GM19035 (cell line): ENCODE results near the gene ERC2.
"Not testable (repeated sequence)": the region's sequence is repeated elsewhere in the genome, so short reads cannot be mapped to it uniquely, and the experiment has no call there.

Experiments used
- ATAC-seq: cut with Tn5 transposase; IDR thresholded peaks from one replicate; pipeline ENCODE4 v1.9.1; 2021; ENCODE audit not compliant: unreplicated experiment

Gene ERC2

DNA sequence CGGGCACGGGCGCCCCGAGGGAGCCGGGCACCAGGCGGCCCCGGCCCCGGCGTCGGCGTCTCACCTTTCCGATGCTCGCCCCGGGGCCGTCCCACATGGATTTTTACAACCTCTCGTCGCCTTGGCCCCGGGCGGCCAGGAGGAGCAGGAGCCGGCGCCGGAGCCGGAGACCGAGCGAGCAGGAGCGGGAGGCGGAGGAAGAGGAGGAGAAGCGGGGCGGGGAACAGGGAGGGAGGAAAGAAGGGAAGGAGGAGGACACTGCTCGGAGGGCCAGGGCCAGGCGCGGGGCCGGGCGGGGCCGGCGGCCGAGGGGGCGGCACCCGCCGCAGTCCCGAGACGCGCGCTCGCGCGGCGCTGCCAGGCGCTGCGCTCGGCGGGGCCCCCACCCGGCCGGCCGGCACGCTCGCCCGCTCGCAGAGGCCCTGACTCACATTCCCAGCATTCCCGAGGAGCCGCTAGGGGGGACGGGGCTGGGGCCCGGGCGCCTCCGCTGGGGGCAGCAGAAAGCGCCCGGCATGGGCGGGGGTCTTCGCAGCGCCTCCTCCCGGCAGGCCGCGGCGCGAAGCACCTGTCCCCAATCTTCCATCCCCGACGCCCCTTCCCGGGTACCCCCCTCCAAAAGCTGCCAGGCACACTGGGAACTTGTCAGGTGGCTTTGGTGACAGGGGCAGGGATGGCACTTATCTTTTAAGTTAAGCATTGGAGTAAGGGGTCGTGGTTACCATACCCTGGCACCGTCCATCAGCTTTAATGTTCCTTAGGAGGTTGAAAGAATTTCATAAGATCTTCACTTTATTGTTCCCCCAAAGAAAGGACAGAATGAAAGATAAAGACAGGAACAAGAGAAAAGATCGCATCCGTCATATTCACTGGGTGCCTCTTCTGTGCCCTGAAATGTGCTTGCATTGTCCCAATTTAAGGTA lies at the start of gene ERC2:
Gene ERC2 (minus strand): TSS at position 284 of the 923 bp plus-strand sequence.
- ATAC-seq = no peak

DNA sequence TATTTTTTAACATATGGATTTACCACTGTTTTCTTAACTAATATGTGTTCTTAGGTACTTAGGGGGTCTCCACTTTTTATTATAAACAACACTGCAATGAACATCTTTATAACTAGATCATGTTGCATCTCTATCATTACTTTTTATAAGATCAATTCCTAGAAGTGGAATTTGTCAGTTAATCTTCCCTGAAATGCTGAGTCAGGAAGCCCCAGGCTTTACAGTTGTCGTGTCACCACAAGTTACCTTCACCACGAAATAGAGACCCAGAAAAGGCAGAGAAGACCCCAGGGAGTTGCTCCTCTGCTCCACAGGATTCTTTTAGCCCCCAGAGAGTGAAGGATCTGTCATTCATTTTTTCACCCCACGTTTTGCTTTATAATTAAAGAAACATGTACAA lies 34.5 kb upstream of the ERC2 start:
- ATAC-seq = no peak

DNA sequence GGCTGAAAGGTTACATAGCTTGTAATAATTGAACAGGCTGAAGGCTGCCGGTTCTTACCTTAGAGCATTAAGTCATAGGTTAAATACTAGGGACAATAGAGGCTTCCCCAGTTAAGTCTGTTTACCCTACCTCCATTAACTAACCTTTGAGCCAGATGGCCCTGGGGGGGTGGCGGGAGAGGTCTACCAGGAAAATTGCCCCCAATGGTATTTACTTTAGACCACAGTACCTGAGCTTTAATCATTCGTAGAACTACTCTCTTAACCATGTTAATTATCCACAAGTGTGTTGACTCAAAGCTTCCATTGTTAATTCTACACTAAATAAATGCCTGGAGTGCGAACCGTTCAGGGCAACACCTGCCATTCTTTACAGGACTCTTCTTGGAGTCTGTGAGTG lies 28.1 kb upstream of the ERC2 start:
- not testable (repeated sequence) for ATAC-seq

DNA sequence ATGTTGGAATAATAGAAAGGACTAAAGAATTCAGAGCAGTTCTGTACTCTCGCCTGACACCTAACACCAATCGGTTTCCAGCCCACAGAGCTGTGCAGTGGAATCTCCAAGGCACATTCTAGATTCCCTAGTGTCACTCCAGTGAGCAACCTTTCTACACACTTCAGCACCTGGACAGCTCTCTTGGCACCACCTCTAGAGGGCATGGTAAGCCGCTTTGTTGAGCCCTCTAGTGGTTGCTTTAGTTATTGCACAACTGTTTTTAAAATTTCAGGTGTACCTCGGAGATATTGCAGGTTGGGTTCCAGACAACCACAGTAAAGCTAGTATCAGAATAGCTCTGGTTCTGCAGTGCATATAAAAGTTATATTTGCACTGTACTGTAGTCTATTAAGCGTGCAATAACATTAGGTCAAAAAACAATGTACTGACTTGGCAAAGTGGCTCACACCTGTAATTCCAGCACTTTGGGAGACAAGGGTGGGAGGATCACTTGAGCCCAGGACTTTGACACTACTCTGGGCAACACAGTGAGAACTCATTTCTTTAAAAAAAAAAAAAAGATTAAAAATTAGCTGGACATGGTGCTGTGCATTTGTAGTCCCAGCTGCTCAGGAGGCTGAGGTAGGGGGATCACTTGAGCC lies 26.5 kb upstream of the ERC2 start:
- ATAC-seq = peak; percentile 96

DNA sequence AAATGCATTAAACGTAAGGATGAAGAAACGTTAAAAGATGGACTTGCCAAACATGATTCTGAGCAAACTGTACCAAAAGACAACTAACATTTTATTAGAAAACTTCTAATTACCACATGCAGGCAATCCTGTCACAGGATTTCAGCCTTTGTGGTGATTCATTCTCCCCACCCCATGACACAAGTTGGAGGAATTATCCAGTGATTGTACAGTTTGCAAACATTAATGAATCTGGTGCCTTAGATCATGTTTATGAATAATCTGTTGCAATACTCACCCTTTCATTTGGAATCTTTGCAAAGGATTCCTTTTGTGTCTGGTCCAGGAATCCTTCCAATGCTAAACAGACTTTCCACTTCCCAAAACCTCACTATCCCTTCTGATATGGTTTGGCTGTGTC lies 23.3 kb upstream of the ERC2 start:
- no peak for ATAC-seq

DNA sequence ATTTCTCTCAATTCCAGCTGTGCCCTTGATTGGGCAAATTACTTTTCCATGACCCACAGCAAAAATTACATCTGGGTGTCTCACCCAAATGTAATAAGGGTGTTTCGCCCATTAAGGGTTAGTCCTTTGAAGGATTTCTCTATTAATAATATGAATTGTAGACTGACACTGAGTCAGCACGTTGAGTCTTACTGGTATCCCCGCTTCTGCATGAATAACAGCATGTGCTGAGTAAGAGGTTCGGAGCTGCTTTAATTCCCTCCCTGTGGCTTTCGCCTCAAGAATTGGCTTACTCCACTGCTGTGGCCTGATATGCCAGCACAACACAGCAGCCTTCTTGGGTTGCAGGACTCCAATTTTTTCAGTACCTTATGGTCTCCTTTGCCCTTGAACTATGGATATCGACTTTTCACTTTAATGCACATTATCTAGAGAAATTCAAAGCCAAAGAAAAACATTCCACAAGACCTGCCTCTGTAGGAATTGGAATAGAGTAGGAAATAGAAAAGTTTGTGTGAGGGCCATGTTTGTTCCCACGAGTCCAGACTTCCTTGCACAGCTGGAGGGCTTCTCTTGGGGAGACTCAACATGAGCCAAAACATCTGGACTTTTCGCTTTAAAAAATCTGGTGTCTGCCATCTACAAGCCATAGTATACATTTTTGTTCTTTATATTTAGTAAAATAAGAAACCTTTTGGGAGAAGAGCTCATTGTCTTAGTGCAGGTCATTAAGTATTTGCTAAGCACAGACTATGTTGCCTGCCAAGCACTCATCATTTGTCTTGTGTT lies 20.7 kb upstream of the ERC2 start:
- ATAC-seq = no peak

DNA sequence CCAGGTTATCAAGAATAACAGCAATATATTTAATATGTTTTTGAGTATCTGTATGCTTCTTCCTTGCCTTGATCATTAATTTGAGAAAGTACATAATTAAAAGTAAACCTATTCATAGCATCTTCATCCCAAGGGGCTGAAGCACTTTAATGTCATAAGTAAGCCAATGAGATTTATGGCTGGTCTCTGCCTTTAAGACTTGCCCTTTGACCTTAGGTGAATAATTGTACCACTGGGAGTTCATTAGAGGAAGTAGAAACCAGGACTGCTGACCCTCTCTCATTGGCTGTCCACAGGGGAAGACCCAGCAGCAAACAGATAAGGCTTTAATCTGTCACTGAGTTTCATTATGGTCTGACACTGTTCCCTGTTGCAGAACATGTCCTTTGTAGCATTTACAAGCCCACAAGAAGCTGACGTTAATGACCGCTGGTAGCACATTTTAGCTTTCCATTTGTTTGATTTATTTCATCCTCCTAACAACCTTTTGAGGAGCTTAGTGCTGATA lies 16.3 kb upstream of the ERC2 start:
- ATAC-seq = no peak

DNA sequence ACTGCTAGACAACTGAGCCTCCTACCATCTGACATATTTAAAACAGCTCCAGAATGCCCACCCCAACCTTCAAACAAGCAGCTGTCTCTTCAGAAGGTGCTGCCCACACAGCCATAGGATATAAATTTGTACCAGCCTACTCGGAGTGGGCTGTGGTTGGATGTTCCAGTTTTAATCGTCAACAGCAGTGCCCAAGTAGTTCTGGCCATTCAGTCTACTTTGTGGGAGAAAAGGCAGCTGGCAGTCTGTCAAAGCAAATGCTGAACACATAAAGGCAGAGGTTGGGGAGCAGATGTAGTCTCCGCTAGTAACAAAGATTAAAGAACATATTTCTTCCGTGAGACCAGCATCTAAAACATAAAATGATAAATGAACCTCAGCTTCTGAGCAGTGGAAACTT lies 15.9 kb upstream of the ERC2 start:
- no peak for ATAC-seq

DNA sequence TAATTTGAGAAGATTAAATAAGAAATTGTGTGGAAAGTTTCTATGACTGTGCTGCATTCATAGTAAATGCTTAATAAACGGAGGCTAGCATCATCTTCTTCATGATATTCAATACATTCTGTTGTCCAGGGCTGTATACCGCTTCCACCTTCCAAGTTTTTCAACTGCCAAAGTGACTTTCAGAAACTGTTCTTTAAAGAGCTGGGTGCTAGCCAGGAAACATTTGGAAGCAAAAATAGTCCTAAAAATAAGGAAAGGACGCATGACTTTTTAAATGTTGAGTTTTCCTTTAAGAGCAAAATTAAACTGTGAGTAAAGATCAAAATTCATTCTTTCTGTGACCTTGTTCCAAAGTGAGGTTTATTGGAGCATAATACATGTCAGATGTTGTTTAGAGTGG lies 9.4 kb upstream of the ERC2 start:
- ATAC-seq = no peak

DNA sequence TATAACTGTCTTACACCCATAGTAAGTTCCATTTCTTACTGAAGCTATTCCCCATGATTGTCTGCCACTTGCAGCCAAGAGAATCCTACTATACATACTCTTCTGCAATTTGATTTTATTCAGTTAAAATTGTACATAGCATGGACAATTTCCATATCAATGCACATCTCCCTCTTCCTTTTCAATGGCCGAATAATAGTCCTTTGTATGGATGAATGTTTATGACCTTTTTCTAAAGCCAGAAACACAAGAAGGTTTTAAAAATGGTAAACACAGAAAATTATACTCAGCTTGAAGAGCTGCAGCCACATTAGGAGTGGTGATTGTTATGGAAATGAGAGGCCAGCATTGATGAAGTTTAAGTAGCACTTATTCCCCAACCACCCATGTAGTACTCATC lies 8.5 kb upstream of the ERC2 start:
- no peak for ATAC-seq

DNA sequence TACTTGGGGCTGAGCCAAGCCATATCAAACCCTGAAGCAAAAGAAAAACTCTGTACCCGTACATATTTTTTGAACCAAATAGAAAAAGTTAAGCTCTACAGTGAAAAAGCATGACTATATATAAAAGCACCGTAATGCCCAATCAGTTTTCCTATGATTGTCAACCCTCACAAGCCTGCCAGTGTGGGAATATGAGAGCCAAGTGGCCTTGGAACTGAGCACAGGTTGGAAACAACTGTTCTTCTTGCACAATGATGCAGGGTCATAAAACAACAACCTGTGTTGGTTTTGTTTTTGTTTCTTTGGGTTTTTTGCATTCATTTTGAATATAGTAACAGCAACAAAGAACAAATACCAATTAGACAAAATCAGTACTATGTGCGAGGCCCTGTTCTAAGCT lies 3.5 kb upstream of the ERC2 start:
- no peak for ATAC-seq

DNA sequence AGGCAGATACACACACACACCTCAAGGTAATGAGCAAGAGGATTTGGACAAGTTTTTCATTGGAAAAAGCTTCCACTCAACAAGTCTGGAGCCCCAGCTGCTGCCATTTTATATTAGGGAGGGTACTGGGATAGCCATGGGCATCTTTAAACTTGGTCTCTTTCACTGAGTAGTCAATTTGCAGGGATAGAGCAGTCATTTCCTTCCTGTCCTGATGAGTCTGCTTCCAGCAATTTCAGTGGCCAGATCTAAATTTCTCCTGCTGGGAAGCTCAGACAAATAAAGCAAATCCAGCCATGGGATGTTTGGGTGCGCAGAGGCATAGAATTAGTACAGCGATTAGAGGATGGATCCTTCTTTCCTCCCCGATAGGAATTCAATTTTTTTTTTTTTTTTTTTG lies 874 bp upstream of the ERC2 start:
- ATAC-seq = no peak

DNA sequence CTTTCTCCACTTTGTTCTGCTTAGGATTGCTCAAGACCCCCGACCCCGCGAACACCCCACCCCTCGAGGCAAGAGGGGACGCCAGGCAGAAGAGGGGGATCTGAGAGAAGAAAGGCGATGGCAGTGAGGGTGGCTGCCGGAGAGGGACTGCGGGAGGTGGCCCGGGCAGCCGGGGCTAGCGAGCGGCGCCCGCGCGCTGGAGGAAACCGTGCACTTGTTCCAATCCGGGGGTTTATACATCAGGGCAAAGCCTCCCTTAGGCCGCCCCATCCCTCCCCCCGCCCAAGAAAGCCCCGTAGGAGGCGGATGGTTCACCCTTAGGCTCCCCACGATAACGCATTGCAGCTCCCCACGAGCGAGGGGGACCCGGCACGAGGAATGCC lies 475 bp downstream of the ERC2 start:
- no peak for ATAC-seq

DNA sequence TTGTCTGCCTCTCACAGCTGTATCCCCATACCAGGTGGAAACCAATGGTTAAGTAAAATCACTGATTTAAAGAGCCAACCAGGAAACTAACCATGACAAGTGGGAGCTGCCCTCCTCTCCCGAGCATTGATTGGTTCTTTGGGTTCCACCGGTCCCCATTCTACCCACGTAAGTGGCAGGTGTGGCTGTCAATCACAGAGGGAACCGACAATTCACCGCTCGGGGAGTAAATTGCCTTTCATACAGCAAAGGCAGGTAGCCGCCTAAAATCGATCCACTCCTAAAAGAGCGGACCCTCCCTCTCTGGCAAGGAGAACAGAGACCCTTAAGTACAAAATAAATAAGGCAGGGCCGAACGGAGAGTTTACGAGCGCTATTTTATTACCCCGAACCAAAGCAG lies 1.2 kb downstream of the ERC2 start:
- ATAC-seq = peak; percentile 68

DNA sequence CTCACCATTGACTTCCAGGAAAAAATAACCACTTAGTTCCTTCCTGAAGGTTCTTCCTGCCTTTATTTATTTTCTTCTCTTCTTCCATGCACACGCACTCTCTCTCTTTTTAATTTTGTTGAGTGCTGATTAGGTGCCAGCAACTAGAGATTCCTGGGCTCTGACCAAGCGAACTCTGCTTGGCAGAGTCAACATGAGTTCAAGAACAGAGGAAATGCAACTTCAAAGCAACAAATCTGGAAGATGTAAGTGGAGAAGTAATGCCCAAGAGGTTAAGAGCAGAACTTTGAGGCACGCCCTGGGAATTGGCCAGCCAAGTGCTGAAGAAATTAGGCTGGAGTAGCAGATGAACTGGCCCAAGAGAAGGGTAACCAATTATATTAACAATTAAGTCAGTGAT lies 8.5 kb downstream of the ERC2 start:
- ATAC-seq = no peak

DNA sequence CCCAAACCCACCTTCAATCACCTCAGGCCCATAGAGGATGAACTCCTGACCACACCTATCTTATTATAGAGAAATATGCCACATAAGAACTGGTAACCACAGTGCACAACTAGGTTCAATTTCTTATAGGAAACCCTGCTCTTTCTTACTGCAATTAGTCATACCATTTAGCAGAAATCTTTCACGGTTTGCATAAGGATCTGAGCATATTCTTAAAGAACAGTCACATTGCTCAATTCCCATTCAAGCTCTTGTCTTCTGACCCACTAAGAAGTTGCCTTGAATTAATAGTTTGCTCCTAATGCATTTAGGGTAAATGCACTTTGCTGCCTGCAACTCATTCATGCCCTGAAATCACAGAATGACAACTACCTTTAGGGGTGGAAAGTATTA lies 9.2 kb downstream of the ERC2 start:
- no peak for ATAC-seq

DNA sequence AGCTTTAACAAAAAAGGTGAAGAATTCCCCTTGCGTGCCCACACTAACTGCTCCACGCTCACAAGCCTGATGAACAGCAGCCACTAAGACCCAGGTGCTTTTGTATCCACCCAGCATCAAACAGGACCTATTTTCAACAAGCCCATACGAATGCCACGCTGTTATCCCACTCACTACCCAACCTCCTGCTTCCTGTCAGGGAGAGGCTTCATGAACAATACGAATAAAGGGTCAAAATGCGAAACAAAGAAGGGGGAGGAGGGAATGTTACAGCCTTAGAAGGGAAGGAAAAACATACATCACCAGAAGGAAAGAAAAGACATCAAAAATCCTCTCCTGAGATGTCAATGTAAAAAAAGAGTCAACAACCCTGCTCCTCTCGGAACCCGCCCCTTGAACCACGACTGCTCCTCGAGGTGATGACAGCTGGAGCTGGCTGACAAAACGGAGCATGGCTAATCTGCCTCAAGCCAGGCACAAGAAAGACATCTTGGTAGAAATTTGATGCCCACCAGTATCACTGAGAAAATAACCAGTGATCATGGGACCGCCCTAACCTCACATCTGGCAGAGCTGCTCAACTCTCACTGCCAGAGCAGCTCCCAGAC lies 9.7 kb downstream of the ERC2 start:
- ATAC-seq = no peak

DNA sequence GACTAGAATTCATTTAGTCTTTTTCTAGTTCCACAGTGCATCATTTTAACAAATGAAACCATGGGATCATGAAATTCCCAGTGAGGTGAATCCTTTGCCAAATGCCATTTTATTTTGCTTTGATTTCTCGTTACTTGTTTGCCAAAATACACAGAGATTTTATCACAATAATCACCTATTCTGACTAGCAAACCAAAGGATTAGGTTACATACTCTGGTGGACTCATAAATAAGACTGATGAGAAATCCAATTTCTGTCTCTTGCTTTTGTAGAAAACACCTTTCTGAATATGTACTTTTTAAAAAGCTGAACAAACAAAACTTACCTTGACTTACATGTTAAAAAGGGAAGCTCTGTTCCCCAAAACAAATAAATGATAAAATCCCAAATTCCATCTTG lies 12.2 kb downstream of the ERC2 start:
- no peak for ATAC-seq

DNA sequence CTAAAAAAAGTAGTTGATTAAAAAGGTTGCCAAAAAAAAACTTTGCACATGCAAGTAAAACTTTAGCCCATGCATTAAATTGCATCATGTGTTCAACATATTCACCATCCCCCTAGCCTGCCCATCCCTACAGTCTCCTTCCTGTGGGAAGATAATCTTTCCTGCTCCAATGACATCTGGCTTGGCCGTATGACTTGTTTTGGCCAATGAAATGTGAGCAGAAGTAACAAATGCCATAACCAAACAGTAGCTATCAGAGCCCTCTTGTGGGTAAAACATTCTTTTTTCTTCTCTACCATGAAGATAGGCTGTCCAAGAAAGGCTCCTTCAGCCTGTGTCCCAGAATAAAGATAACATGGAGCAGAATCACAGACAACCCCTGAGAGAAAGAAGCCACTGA lies 15.3 kb downstream of the ERC2 start:
- no peak for ATAC-seq

DNA sequence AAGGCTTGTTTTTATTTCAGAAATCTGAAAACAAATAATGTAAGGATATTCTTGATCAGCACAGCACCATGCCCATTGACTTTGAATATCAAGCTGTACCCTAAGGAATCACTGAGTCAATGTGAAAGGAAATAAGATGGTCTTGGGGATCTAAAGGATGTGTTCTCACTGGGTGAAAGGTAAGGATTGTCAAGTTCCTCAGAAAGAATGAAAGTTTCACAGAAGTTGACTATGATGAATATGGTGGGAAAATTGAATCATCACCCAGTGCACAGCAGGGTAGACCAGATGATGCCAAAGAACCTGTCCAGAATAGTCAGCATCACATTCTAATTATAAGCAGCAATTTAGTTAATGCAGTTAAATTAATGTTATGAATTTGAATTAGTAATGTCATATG lies 16.2 kb downstream of the ERC2 start:
- ATAC-seq = no peak

DNA sequence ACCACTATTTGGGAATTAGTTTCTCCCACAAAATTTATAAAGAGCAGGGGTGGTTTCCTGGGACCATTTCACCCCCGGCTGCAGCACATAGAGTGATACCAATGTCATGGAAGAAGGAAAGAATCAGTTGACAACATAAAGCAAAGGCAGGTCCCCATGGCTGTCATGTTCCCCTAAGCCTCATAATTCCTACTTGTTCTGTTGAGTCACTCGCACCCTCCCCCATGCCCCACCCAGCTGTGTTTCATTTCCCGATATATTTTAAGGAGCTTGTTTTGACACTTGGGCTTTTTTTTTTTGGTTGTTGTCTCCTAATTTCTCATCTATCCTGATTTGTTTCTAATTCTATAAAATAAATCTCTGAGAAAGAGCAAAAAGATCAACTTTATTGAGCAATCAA lies 24.9 kb downstream of the ERC2 start:
- ATAC-seq = no peak
